GM18508 (cell line): ENCODE measurements around the gene SH3BP4.

Source experiments
- ATAC-seq: cut with Tn5 transposase; IDR thresholded peaks from one replicate; pipeline ENCODE4 v1.9.1; 2021; ENCODE audit warnings: moderate number of reproducible peaks; ENCODE audit not compliant: insufficient read depth, unreplicated experiment

Gene SH3BP4

DNA sequence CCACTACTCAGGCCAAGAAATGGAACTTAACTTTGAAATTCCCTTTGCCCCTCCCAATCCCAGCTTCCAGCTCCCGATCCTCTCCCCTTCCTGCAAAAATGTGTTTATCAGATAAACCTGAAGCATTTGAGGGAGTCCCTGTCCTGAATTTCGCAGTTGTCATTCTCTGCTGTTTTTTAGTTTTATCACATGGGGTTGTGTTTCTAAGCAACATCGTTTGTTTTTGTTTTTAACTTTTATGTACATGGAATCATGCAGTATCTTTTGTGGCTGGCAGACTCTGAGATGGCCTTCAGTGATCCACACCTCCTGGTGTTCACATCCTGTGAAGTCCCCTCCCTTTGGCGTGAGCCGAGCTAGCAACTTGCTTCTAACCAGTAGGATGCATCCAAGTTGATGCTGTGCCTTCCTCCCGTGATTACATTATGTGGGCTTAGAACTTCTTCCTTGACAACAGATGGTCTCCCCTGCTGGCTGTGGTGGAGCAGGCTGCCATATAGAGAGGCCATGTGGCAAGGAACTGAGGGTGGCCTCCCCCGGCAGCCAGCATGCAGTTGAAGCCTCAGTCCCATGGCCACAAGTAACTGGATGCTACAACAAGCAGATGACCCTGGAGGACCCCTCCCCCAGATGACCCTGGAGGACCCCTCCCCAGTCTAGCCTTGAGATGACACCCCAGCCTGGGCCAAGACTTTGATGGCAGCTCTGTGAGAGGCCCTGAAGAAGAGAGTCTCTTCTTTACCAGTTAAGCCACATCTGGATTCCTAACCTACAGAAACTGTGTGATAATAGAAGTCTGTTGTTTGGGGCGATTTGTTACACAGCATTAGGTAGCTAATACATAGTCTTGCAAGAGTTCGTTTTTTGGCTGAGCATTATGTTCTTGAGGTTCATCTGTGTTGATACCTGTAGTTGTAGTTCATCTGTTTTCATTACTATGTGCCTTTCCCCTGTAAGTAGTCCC, 27.7 kb downstream of the SH3BP4 start:
- ATAC-seq = no peak

- ATAC-seq = no peak
Observed at GRCh38 chr2:234980451-234981187, 28.8 kb downstream of the SH3BP4 start.

DNA sequence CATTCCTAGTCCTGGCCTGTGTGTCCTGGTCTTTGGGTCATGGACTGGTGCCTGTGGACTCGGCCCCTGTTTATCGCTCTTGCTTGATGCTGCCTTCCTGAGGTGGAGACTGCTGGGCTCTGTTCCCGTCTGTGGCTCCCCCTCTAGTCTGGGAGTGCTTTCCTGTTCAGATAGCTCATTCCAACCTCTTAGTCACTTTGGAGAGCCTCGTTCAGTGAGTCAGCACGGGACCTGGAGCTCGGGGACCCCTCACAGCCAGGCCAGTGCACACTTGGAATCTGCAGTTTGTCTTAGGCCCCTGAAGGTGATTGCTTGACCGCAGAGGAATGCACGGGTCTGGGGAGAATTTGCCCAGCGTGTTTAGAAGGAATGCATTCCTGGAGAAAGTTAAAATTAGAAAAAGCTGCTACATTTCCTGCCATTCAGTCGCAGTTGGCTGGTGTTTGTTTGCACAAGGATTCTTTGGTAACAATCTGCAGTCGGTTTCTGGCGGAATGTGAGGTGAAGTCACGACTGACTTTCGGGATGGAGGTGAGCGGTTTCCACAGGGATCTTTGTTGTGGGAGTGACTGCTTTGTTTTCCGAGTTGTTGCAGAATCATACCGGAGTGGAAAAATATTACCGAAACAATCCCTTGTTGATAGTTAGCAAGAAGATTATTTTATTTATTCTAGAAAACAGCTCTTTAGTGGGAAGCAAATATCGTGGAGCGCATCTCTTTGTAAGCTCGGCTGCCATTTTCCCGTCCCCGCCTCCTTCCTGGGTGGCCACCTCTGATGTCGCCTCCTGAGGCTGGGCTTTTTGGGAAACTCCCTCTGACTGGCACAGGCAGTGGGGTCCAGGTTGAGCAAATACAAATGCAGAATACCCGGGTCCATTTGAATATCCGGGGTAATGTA, 29.6 kb downstream of the SH3BP4 start:
- no peak for ATAC-seq

DNA sequence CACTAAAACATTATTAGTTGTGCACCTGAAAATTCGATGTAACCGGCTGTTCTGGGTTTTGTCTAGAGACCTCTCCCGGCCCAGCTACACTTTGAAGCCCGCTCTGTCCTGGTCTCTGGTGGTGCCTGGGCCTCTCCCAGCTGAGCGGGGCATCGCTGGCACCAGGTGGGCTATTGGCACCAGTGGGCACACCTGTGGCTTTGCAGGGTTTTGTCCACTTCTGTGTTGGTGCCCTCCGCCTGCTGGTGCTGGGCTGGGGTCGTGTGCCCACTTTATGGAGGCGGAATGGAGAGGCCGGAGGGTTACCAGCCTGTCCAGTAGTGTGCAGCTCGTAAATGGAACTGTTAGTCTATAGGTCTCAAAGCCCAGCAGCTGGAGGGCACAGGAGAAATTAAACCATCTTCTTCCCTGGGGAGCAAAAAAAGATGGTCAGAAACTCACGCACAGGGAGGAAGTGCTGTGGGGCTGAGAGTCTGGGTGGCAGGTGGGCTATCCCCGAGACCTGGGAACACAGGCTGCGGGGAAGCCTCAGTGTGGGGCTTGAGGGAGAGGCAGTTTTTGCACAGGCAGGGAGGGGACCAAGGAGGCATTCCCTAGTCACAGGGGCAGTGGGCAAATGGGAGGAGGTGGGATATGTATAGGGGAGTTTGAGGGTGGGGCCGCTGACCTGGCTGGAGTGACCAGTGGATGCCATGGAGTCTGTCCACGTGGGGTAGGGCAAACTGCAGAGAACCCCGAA, 30.4 kb downstream of the SH3BP4 start:
- no peak for ATAC-seq

DNA sequence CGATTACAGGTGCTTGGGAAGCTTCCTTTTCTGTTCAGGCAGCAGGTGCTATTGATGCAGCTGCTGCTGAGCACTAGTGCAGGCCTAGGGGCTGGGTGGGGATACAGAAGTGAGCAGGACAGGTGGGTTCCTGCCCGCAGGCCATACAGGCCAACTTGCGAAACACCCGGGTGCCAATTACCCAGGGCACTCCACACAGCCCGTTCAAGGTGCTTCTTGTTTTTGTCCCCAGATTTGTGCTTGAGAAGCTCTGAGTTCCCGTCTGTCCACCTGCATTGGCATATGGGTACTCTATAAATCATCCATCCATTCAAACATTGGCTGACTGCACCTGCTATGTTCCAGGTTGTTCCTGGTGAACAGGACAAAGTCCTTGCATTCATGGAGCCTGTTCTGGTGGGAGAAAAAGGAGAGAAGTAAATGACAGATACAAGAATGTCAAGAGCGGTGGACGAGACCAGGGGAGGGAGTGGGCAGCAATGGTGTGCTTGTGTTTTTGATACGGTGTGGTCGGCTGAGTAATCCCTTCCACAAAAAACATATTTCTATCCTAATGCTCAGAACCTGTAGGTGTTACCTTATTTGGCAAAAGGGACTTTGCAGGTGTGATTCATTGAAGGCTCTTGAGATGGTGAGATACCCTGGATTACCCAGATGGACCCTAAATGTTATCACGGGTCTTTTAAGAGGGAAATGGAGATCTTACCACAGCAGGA, 31.4 kb downstream of the SH3BP4 start:
- no peak for ATAC-seq

GRCh38 chr2:234985608-234986245, 33.9 kb downstream of the SH3BP4 start:
- ATAC-seq = no peak

- no peak for ATAC-seq
Observed at GRCh38 chr2:234986390-234986789, 34.6 kb downstream of the SH3BP4 start.

DNA sequence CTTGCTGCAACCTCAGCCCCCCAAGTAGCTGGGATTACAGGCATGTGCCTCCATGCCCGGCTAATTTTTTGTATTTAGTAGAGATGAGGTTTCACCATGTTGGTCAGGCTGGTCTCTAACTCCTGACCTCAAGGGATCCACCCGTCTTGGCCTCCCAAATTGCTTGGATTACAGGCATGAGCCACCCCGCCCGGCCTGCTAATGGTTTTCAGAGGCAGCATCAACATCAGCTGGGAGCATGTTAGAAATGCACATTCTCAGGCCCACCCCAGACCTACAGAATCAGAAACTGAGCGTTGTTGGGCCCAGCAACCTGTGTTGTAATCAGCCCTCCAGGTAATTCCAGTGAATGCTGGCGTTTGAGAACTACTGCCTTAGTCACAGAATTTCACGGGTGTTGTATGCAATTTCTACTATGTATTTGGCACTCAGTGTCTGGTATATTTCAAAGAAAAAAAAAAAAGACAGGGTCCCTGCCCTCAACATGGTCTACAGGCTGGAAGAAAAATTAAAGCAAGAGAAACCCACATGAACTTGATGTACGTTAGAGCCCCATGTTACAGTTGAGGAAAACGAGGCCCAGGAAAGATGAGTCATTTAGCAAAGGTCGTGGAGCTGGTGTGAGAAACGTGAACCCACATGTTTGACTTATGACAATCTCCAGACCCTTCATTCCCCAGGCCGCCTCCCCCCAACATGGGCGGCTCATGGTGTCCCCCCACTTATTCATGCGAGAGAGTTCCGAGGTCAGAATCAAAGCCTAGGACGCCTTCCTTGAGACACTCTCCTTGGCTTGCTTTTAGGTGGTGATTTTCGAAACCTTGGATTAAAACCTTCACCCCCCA, 35.3 kb downstream of the SH3BP4 start:
- ATAC-seq = no peak

DNA sequence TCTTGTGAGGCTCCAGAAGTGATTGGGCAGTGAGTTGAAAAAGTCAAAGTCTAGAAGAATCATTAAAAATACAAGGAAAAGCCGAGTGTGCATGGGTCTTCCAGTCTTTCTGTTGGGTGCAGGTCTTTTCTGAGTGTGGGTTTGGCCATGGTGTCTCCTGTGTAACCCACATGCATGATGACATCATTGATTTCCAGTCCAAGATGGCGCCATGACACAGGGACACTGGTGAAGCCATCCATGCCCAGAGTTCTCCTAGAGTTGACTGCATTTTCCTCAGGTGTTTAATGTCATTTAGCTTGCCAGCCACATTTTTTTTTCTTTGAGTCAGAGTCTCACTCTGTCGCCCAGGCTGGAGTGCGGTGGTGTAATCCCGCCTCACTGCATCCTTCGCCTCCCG, 35.9 kb downstream of the SH3BP4 start:
- ATAC-seq = no peak

DNA sequence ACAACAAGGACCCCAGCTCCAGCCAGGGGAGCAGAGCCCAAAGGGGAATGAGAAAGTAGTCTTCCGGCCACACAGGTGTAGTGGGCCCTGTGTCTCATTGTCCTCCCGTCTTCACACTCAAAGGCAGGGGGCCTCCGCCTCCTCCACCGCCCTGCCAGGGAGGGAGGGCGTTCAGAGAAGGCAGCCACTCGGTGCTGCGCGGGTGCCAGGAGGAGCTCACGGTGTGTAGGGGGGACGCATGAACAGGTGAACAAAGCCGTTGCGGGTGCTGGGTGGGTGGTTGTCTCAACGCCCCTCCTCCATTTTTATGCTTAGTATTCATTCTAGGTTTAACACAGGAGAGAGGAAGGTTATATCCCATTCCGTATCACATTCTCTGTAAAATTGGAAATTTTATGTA, 36.7 kb downstream of the SH3BP4 start:
- no peak for ATAC-seq

- no peak for ATAC-seq
Observed at GRCh38 chr2:234989183-234989701, 37.4 kb downstream of the SH3BP4 start.

DNA sequence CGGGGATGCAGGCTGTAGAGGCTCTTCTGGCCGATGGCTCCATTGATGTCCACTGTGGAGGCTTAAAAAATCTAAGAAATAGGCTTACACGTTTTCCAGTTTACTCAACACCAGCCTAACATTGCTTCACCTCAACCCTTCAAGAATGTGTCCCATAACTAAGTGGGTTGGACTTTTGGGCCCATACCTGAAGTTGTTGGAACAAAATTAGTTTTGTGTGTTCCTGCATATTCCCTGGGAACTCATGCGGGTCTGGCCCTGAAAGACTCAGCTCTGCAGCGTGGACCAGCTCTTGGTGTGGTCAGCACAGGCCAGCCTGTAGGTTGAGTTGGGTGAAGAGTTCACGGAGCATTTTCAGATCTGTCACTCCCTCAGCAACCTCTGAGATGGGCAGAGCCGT, 38.5 kb downstream of the SH3BP4 start:
- no peak for ATAC-seq

GRCh38 chr2:234991290-234991689, 39.5 kb downstream of the SH3BP4 start:
- no peak for ATAC-seq

DNA sequence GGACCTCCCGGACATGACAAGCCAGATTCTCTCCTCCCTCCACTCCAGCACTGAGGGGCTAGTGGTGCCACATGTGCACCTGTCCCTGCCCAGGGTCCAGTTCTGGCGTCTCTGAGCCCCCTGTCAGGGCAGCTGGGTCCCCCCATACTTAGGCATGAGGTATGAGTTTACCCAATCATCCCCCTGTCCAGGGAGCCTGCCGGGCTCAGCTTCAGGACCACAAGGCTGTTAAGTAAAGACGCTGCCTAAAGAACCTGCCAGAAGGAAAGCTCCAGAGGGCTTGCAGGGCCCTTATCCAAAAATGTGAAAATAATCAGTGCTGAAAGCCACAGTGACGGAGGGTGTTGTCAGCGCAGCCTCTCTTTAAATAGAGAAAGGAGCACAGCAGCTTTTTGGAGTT, 40.0 kb downstream of the SH3BP4 start:
- ATAC-seq = no peak

- ATAC-seq = no peak
Observed at GRCh38 chr2:234992196-234992595, 40.4 kb downstream of the SH3BP4 start.

GRCh38 chr2:234992624-234993349, 41.0 kb downstream of the SH3BP4 start:
- no peak for ATAC-seq

DNA sequence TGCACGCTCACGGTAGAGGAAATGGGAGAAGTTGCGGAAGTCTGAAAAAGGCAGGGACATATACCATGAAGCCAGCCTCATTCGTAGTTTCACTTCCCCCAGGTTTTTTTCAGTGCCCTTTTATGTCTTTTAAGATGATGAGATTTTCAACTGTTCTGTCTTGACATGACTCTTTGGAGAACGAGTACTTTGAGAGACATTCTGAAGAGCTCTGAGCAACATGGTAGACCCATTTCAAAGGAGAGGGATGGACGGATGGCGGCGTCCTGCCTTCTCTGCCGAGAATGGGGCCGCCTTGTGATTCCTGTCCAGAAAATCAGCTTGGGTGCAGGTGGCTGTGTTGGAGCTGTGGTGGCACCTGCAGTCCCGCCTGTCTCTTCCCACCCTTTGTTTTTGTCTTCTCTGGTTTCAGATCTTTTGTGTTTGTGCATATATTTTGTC, 41.7 kb downstream of the SH3BP4 start:
- ATAC-seq = no peak
